ENCODE results near the gene PITX2. TPM values are rescaled to one million over a fixed set of nuclear protein-coding genes. Genes with fewer than 3 reads are reported as not detected.

Gene PITX2
- total RNA-seq, 1 donor from 2014 or later: not detected

DNA sequence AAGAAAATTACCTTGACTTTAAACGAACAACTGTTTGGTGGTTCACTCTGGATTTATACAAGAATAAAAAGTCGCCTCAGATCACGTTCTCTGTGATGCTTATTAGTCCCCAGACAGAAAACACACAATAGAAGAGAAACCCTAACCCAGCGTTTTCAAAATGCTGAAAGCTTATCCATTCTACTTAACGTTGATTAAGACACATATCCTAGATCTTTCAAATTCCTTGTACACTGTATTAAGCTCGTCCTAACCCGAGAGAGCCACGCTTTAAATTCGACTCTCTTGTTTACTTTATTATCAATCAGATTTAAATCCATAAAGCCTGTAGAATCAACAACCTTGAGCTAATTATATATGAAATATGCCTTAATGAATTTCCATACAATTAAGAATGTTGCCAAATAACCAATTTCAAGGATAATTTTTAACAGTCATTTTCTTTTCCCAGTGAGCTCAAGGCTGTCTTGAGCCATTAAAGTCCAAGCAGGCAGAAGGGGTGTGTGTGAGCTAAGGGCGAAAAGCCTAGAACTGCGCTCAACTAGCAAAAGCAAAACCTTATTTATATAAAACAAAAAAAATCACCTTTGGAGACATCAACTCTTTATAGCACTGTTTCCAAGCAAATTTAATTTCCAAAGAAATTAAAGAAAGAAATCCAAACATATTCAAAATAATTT lies 981 bp upstream of the PITX2 start:
- H3K4me3 ChIP-seq: no peak overlapping the region
- H3K9me3 ChIP-seq: no peaks in the 10 kb centered on the region
- intact Hi-C loops (cut with DNase I): no loop called here
- H3K27ac ChIP-seq: no peak overlapping the region
- TF ChIP-seq, protein P1, sequence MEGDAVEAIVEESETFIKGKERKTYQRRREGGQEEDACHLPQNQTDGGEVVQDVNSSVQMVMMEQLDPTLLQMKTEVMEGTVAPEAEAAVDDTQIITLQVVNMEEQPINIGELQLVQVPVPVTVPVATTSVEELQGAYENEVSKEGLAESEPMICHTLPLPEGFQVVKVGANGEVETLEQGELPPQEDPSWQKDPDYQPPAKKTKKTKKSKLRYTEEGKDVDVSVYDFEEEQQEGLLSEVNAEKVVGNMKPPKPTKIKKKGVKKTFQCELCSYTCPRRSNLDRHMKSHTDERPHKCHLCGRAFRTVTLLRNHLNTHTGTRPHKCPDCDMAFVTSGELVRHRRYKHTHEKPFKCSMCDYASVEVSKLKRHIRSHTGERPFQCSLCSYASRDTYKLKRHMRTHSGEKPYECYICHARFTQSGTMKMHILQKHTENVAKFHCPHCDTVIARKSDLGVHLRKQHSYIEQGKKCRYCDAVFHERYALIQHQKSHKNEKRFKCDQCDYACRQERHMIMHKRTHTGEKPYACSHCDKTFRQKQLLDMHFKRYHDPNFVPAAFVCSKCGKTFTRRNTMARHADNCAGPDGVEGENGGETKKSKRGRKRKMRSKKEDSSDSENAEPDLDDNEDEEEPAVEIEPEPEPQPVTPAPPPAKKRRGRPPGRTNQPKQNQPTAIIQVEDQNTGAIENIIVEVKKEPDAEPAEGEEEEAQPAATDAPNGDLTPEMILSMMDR (IDR thresholded peaks at IDR 0.05): no peak
- H3K36me3 ChIP-seq: no peaks in the 10 kb centered on the region
- peaks cover 100% of the 10 kb centered on the region for H3K27me3 ChIP-seq
- ATAC-seq (no peak), DNase-seq (no peak)
- peaks cover 26% of the 10 kb centered on the region for H3K4me1 ChIP-seq

DNA sequence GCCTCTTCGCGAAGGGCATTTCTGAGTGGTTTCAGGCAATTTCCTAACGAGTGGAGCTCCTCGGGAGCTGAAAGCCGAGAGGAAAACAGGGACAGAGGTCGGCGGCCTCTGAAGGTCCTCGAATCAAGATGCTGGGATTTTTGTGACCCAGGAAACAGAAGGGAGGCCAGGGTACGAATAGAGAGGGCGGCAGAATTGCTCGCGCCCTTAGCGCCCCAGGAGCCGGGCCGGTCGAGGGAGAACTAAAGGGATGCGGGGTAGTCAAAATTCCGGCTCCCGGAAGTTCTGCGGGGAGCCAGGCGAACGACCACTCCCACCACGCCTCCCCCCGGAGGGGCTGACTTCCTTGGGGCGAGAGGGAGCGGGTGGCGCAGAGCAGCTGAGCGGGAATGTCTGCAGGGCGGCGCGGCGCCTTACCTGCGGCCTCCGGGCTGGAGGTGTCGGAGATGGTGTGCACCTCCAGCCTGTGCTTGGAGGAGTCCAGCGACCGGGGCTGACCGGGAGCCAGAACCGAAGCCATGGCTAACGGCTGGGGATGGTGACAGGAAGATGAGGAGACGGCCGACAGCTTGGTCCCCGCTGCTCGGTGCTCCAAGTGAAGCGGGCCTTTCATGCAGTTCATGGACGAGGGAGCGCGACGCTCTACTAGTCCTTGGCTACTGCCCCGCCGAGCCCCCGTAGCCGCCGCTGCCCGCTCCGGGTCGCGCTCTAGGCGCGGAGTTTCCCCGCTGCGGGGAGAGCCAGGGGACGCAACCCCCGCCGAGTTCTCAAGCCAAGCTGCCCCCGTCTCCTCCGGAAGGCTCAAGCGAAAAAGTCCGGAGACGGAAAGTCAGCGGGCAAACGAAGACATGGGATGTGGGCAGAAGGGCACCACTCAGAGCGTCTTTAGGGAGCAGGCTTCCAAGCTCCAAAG lies 782 bp downstream of the PITX2 start:
- no peak for DNase-seq
- Histone ChIP-seq H3K36me3 (no peaks in the 10 kb centered on the region), H3K4me1 (peaks cover 26% of the 10 kb centered on the region), H3K9me3 (no peaks in the 10 kb centered on the region), H3K4me3 (peak overlapping the region; percentile 36), H3K27me3 (peaks cover 100% of the 10 kb centered on the region), H3K27ac (no peak overlapping the region)
- intact Hi-C loops (cut with DNase I): no loop called here
- no peak for ATAC-seq
- TF ChIP-seq, protein P1 (IDR thresholded peaks at IDR 0.05): no peak

DNA sequence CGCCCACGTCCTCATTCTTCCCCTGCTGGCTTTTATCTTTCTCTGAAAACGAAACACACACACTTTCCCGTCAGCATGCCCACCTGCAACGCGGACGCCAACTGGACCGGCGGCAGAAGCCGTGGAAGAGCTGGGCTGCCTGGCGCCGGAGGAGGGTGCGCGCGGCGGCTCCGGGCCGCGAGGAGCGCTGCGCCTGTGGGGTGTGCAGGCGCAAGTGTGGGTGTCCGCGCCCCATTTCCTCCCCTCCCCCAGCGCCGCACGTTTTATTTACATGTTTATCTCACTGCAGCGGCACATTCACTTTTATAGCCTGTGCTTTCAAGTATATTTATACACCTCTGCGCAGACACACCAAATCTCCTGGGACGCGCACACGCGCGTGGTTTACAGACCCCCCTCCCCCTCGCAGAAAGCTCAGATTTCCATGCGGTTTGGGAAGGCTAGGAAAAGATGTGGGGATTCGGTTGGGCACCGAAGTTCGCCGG lies 1.5 kb downstream of the PITX2 start:
- Histone ChIP-seq H3K4me1 (peaks cover 26% of the 10 kb centered on the region), H3K4me3 (no peak overlapping the region), H3K27ac (no peak overlapping the region), H3K27me3 (peaks cover 100% of the 10 kb centered on the region), H3K9me3 (no peaks in the 10 kb centered on the region), H3K36me3 (no peaks in the 10 kb centered on the region)
- ATAC-seq (no peak), DNase-seq (no peak)
- intact Hi-C loops (cut with DNase I): no loop called here
- TF ChIP-seq, protein P1 (IDR thresholded peaks at IDR 0.05): no peak

DNA sequence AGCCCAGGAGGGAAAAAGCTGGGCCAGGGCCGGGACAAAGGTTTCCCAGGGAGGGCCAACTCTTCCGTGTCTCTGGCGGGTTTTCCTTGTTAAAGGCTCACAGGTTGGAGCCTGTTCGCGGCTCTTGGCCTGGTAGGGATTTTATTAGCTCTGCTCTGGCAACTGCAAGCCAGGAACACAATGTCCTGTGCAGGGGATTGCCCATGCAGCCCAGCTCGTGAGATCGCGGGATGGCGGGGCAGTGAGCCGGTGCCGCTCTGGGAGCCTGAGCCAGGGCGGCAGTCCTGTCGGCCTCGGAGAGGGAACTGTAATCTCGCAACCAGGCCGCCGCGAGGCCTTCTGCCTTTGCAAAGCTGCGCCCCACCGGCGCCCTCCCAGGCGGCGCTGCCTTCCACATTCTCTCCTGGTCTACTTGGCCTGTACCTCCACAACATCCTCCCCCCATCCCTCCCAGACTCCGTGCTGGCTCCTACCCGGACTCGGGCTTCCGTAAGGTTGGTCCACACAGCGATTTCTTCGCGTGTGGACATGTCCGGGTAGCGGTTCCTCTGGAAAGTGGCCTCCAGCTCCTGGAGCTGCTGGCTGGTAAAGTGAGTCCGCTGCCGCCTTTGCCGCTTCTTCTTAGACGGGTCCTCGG lies 2.1 kb downstream of the PITX2 start:
- ATAC-seq (peak; percentile 24), DNase-seq (no peak)
- Histone ChIP-seq H3K27me3 (peaks cover 100% of the 10 kb centered on the region), H3K36me3 (no peaks in the 10 kb centered on the region), H3K4me1 (peaks cover 26% of the 10 kb centered on the region), H3K4me3 (no peak overlapping the region), H3K9me3 (no peaks in the 10 kb centered on the region), H3K27ac (no peak overlapping the region)
- TF ChIP-seq, protein P1 (IDR thresholded peaks at IDR 0.05): no peak
- intact Hi-C loops (cut with DNase I): no loop called here

DNA sequence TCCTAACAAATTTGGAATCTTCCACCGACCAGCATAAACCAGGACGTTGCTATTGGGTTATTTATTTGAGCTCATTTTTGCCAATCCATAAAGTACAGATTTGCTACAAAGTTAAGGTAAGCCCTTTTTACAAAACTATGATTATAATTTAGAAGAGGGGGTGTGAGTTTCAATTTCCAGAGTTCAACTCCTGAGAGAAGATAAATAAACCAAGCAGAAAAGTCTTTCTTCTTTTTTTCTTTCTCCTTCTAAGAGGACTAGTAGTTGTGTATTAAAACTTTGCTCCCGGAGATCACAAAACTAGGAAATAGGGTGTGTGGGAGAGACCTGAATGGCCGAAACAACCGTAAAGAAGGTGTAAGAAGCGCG lies 2.6 kb downstream of the PITX2 start:
- no peaks in the 10 kb centered on the region for H3K9me3 ChIP-seq
- intact Hi-C loops (cut with DNase I): no loop called here
- ATAC-seq (no peak), DNase-seq (no peak)
- H3K27ac ChIP-seq: no peak overlapping the region
- TF ChIP-seq, protein P1 (IDR thresholded peaks at IDR 0.05): no peak
- peaks cover 26% of the 10 kb centered on the region for H3K4me1 ChIP-seq
- peaks cover 100% of the 10 kb centered on the region for H3K27me3 ChIP-seq
- H3K4me3 ChIP-seq: no peak overlapping the region
- H3K36me3 ChIP-seq: no peaks in the 10 kb centered on the region
